HS-27A (cell line): ENCODE data around the gene ELL3.
"Not testable (repeated sequence)": the region's sequence is repeated elsewhere in the genome, so short reads cannot be mapped to it uniquely, and the experiment has no call there.

ENCODE experiments used
- DNase-seq: peaks from one replicate; pipeline ENCODE4 v3.0.0-alpha.2; 2012; ENCODE audit warnings: low read depth, missing footprints

Gene ELL3

DNA sequence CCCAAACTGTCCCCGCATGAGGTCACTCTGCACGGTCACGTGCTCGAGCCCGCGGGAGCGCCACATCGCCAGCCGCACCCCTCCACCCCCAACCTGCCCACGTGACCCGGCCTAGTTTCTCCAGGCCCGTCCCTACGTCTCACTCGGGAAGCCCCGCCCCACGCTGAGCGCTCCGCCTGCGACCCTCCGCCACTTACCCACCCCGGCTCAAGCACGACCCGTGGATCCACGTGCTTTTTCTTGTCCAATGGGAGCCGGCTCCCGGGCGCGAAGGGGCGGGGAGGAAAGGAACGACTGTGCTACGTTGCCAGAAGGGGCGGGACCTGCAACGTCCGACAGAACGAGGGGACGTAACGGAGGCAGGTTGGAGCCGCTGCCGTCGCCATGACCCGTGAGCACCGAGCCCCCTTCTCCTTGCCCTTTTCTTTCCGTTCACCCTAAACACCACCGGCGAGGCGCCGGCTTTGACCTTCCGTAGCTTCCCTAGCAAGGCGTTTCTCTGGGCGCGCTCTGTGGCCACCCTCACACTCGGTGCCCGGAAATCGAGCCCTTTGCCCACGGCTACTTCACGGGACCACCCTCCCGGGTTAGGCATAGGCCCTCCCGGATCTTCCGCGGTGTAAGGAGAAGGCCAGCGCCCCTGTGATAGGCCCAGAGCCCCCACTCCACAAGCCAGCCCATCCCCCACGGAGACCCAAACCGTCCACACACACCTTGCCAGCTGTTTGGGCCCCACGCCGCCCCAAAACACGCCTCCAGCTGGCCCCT is 15.4 kb upstream of the ELL3 start, which contains the start of gene SERF2:
Gene SERF2, plus strand, starts transcription at position 328 of the 768 bp plus-strand sequence. Its CDS starts 57 bp downstream, at position 385.
- DNase-seq: peak; percentile 93

DNA sequence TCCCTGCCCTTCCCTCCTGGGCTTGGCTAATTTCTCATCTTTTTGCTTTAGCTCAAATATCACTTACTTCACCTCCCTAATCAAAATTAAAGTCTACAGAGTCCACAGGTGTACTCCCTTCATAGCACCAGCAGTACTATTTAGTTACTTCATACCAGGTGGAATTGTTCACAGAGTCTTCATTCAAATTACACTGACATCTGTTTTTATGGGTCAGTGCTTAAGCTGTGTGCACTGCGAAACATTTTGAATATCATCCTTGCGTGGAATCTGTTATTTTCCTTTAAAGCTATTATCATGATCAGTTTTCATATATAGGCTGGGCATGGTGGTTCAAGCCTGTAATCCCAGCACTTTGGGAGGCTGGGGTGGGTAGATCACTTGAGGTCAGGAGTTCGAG is 12.6 kb upstream of the ELL3 start:
- no peak for DNase-seq

DNA sequence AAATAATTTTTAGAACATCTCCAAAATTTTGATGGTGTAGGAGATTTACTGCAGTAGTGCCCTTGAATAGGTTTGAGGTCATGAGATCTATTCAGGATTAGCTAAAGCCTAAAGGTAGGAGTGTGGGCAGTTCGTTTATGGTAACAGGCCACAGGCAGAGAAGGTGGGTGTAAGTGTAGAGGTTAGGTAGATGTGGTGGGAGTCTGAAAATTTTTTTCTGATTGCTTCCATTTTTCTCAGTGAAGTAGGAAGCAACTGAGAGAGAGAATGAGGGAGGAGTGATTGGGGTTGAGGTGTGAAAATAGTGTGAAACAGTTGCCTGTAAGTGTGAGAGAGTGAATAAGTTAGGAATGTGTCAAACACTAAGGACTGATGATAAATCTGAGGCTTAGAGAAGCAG is 2.2 kb upstream of the ELL3 start:
- no peak for DNase-seq

DNA sequence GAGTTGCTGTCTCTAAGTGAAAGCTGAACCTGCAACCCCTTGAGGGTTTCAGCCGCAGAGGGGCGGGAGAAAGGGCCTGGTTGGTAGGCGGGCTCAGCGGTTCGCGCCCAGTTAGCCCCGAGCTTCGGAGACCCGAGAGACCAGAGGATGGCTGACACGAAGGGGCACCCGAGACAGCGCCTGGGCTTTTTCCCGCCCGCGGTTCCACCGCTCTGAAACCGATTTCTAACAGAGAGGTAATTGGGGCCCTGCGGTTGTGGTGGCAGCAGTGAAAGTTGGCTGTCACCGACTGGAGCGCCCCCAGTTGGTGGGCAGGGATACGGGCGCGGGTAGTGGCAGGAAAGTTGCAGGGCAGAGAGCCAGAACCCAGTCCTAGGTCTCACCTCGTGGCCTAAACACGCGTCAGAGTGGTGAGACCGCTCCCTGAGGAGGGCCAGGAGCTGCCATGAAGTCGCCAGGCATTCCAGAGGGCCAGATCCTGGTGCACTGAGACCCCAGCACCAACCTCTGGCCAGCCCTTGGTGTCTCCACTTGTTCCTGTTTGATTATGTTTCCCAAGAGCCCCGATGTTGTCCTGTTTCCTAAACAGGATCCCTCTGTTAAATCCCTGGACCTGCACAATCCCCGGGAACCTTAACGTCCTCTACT is 625 bp upstream of the ELL3 start:
- DNase-seq: no peak

DNA sequence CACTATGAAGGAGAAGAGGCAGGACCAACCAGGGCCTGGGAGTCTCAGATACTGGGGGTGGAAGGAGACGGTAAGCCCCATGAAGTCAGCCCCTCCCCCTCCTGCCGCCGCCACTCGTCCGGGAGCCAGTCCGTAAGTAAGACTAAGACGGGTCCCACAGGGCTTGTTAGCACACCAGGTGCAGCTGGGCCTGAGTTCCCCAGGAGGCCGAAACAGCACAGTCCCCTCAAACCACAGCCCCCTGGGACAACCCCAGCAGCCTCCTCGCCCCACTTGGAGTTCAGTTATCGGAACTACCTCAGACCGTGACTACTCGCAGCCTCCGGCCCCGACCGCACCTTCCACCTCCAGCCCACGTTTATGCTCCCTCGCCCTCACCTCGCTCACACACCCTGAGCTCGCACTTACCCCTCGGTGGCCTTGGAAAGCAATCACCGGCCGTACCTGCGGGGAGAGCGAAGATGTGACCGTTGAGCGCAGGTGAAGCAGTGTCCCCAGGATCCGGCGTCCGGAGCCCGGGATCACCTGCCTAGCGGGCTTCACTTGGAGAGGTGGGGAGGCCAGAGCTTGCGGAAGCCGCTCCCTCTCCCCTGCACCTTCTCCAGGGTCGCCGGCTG is 557 bp downstream of the ELL3 start:
- DNase-seq: no peak

DNA sequence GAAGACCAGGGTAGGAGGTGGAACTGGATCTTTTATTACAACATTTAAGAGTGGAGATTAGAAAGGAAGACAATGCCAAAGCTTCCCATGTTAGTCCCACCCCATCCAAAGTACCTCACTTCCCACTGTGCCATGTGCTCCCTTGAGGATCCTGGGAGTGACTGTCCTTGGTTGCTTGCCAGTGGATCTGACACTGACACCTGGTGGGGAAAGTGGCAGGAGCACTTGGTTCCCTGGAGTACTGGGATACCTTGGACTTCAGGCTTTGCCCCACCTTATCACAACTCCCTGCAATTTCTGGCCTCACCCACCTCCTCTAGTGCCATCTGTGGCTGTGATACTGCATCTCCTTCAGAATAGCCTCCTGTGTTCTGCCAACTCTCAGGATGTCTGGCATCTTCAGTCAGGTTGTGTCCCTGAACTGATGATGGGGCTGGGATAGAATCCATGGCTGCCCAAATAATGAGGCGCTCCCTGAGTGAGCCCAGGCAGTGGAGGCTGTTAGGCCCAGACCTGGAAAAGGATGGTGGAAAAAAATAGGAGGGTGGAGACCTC is 1.3 kb downstream of the ELL3 start:
- peak; percentile 26 for DNase-seq

DNA sequence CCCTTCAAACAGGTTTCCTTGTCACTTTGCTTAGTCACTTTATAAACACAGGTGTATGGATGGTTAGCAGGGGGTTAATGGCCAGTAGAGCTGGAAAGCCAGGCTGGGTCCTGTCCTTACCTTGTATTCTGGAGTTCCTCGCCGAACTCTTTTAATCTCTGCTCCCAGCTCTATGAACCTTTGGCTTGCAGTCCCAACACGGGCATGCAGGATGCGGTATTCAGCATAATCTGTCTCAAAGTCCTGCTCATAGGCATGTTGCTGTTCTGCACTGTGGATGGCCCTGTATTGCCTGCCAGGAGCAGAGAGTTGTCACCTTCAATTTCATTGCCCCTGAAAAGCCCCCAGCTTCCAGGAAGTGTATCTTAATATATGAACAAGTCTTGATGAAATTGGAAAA is 2.7 kb downstream of the ELL3 start:
- DNase-seq: no peak

DNA sequence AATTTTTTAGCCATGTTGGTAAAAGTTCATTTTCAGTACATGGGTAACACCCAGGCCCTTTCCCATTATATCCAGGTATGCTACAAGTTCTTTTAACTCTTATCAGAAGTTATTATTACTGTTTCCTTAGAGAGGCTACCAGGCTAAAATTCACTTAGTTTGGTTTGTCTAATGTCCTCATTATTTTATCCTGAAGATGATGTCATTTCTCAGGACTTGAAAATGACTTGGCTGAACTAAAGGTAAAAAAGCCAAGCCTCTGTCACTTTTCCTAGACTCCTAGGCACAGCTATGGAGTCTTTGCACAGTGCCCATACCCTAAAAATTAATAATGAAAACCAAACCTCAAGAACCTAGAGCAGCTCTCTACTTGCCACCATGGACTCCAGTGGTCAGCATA is 4.1 kb downstream of the ELL3 start:
- no peak for DNase-seq

DNA sequence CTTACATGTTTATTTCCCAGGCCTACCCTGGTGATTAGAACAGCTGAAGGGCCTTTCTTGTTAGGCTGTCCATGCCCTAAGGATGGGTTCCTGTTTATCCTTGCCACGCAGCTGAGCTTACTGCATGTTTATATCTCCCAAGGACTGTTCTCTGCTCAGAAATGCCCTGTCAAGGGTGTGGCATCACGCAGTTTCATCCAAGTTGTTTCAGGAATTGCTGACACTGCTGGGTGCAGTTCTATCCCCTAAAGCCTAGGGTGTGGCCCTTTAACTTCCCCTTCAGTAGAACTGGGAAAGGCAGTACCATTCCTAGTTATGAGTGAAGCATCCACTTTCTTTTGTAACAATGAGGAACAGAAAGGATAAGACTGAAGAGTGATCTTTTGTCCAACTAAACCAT is 5.0 kb downstream of the ELL3 start:
- no peak for DNase-seq

DNA sequence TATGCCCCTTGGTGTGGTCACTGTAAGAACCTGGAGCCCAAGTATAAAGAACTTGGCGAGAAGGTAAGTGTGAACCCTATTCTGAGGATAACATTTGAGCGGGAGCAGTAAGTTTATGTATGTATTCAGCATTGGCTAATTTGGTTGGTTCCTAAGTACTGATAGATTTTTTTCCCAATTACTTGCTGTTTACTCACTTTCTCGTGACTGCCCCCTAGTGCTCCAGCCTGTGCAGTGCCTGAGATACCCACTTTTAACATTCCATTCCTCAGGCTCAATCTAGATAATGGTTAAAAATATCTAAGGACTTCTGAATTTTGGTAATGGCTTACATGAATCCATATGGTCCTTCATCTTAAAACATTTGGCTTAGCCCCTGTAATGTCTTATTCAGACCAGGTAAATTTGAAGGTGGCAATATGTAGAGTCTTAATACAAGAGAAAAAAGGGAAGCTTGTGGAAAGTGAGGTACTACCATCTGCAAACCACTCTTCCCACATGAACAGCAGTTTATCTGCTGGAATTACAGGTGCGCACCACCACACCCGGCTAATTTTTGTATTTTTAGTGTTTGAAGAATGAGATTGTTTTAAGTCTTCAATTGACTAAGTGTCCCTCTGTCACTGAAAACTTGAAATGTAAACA is 7.1 kb downstream of the ELL3 start:
- no peak for DNase-seq

DNA sequence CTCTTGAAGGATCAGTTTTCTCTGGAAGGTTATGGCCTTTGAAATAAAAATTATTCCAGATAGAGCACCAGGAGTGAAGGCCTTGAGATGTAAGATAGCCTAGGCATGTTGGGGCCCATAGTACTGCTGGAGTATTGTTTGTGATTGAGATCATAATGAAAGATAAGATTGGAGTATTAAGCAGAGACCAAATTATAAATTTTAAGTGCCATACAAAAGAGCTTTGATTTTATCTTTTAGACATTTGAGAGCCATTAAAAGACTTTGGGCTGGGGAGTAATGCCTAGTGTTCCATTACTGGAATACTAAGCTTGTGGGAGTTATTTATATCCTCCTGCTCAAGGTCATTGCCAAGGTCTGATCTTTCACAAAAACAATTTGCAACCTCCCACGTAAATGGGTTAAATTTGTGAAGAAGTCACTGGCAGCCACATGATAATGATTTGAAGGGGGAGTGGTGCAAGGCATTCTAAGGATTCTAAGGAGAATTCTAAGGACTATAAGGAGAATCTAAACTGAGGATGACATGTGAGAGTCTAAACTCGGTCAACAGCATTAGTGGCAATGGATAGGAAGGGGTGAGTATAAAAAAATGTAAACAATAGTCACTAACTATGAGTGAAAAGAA is 12.8 kb downstream of the ELL3 start:
- no peak for DNase-seq

DNA sequence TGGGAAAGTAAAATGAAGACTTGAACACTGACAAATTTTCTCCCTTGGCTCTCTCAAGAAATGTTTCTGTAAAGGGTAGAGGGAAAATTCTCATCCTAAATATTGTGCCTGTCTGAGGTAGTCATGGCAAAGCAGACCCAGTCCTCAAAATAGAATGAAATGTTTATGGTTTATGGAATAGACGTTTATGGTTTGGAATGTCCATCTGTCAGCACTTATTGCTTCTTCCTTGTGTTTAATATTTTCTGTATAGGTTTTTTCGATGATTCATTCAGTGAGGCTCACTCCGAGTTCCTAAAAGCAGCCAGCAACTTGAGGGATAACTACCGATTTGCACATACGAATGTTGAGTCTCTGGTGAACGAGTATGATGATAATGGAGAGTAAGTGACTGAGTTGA is 13.9 kb downstream of the ELL3 start:
- DNase-seq: no peak

DNA sequence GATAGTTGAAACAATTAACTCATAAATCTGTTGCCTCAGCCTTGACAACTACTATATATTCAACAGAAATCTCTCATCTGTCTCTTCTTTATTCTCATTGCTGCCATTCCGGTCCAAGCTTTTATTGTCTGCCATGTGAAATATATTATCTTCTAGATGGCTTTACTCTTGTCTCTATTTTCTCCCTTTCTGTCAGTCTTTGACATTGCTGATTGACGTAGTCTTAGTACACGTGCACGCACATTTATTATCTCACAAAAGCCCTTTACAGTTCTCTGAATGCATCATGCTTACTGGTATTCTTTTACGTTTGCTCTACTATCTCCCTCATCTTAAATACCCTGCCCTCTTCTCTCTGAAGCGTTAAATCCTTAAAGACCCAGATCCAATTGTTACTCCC is 24.9 kb downstream of the ELL3 start:
- DNase-seq: no peak

DNA sequence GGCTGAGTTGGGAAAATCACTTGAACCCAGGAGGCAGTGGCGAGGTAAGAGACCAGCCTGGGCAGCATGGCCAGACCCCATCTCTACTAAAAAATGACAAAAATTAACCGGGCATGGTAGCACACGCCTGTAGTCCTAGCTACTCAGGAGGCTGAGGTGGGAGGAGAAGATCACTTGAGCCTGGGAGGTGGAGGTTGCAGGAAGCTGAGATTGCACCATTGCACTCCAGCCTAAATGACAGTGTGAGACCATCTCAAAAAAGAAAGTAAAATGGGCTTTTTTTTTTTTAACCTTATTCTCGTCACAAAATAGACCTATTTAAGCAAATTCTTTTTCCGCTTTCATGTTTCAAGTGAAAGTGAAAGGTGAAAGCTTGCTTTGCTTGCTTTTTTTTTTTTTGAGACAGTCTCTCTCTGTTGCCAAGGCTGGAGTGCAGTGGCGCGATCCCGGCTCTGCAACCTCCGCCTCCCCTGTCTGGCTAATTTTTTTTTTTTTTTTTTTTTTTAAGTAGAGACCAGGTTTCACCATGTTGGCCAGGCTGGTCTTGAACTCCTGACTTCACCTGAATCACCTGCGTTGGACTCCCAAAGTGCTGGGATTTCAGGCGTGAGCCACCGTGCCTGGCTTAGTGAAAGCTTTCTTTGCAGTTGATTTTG is 26.9 kb downstream of the ELL3 start:
- no peak for DNase-seq

DNA sequence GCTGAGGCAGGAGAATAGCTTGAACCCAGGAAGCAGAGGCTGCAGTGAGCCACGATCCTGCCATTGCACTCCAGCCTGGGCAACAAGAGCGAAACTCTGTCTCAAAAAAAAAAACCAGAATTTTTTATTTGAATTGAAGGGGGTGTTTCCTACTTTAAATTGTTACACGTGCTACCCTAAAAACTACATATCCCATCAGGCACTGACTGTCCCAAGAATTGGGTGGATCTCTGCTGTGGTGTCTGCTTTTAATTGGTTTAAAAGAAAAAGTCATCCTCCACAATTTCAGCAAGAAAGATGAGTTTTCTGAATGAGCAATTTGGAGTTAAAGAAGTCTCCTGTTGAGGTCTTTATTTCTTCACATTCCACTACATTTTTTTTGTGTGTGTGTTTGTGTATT is 28.4 kb downstream of the ELL3 start:
- no peak for DNase-seq

DNA sequence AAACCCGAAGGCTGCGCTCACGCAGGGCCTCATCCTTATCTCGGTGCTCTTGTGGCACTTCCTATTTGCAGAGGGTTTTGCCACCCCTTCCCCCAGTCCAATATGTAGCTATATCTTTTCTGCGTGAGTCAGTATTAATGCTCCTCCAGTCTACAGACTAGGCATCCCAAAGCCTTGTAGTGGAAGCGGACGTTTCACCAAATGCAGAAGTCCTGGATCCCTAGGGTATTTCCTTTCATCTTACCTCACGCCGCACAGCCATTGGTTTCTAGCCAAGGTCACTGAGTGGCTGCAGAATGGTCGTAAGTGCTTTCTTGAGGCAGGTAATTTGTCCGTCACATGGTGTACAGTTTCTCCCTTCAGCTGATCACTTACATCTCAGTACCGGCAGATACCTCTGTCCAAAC is 29.9 kb downstream of the ELL3 start:
- DNase-seq: not testable (repeated sequence)

DNA sequence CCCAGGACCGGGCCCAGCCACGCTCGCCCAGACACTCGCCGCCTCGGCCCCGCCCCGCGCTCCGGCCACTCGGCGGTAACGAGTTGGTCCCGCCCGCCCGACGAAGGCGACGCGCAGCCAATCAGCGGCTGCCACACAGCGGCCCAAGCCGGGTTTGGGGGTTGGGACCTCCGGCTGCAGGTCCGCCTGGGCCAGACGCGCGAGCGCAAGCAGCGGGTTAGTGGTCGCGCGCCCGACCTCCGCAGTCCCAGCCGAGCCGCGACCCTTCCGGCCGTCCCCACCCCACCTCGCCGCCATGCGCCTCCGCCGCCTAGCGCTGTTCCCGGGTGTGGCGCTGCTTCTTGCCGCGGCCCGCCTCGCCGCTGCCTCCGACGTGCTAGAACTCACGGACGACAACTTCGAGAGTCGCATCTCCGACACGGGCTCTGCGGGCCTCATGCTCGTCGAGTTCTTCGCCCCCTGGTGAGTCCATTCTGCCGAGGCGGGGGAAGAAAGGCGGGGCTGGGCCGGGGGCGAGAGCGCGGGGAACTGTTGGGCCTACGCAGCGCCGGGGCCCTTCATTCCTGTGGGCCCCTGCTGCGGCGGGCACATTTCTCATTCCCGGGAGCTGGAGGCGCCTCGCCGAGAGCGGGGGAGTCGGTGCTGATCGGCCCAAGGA is 30.4 kb downstream of the ELL3 start, which contains the start of gene PDIA3:
Gene PDIA3, plus strand, starts transcription at position 194 of the 658 bp plus-strand sequence. Its CDS starts 102 bp downstream, at position 296.
- peak; percentile 64 for DNase-seq

DNA sequence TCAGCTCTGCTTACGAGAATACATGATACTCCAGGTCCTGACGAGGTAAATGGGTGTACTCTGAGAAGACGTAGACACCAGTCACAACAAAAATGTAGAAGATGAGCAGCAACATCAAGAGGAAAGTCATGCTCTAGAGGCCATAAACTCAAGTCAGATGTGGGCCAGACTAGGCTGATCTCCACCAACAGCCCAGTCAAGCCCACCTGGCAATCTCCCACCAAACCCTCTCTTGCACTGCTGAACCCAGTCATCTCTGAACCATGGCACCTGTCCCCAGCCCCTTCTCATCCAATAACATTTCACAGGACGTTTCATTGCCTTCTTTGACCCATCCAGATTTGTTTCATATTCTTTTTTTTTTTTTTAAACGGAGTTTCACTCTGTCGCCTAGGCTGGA is 41.4 kb downstream of the ELL3 start:
- no peak for DNase-seq

DNA sequence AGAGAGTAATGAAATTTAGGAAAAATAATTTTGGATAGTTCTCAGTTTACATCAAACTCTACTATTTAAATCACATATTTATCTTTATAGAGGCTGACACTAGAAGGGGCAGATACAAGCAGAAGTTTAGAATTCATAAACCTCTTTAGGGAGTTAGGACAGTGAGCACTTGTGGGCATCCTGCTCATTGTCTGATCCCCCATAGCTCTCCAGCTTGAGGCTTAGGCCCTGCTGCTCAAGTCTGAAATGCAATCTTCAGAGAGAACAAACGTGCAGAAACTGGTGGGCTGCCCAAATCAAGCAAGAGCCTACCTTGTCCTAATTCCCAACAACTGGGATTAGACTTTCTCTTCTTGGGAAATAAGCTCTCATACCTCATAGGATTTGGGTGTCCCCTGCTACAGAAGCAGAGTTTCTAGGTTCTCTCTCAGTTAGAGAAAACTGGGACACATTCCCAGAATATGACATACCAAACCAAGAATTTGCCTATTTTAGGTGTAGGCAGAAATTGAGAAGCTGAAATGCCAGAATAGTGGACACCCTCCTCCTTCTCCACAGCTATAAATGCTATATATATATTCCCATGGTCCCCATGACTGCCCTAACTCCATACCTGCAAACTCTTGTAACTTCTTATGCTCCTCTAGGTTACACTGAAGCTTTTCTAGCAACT is 48.6 kb downstream of the ELL3 start:
- DNase-seq: not testable (repeated sequence)

DNA sequence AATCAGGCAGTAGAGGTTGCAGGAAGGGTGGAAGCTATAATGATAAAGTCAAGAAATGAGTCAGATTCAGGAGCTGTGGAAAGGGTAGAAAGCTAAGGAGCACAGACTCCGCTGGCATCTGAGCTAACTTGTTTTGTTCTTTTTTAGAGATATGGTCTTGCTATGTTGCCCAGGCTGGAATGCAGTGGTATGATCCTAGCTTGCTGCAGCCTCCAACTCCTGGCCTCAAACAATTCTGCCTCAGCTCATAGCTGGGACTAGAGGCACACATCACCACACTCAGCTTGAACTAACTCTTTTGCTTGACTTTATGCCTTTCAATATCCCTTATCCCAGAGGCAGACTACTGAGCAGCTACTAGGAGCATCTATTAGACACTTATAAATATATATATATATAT is 50.5 kb downstream of the ELL3 start:
- DNase-seq: not testable (repeated sequence)
